Erythroblast (primary cell): ENCODE data around the gene PSME1.

Experiments
- DNase-seq, 2 experiments: peaks; one replicate each; lab custom pipeline; 2025; lab: John Stamatoyannopoulos, UW
- GATA1 ChIP-seq: IDR thresholded peaks from 2 replicates; pipeline ENCODE4 v1.6.1; 2011; ENCODE audit warnings: low read depth, mild to moderate bottlenecking, control low read depth, low read length, moderate library complexity
- POLR2A ChIP-seq: IDR thresholded peaks from 2 replicates; pipeline ENCODE4 v1.6.1; 2011; ENCODE audit warnings: mild to moderate bottlenecking, low read length

The PSME1 gene

GRCh38 chr14:24129410-24129998 is 6.5 kb upstream of the PSME1 start:
- DNase-seq = no peak

GRCh38 chr14:24130380-24130716 is 5.6 kb upstream of the PSME1 start, which contains the start of gene FITM1:
Gene FITM1, plus strand, starts transcription at chr14:24130659. Its CDS starts 905 bp downstream, at chr14:24131564.
- TF ChIP-seq POLR2A (no peak), GATA1 (no peak)
- no peak for DNase-seq

More at GRCh38 chr14:24129410-24129998, 6.5 kb upstream of the PSME1 start:
- no peak for TF ChIP-seq GATA1
- TF ChIP-seq POLR2A = no peak

GRCh38 chr14:24130717-24131548 is 5.1 kb upstream of the PSME1 start:
- no peak for DNase-seq
- TF ChIP-seq GATA1 (no peak), POLR2A (no peak)

GRCh38 chr14:24131549-24131966 is 4.4 kb upstream of the PSME1 start:
- TF ChIP-seq GATA1 (no peak), POLR2A (no peak)
- no peak for DNase-seq

GRCh38 chr14:24132061-24132685 is 3.8 kb upstream of the PSME1 start:
- no peak for TF ChIP-seq GATA1
- TF ChIP-seq POLR2A = no peak

GRCh38 chr14:24132976-24133375 is 3.0 kb upstream of the PSME1 start:
- no peak for DNase-seq
- TF ChIP-seq GATA1 = no peak
- TF ChIP-seq POLR2A = no peak

More at GRCh38 chr14:24132061-24132685, 3.8 kb upstream of the PSME1 start:
- no peak for DNase-seq

- no peak for DNase-seq
- TF ChIP-seq POLR2A (no peak), GATA1 (no peak)
Observed at GRCh38 chr14:24133735-24134134, 2.3 kb upstream of the PSME1 start.

GRCh38 chr14:24135584-24135833 is 485 bp upstream of the PSME1 start:
- TF ChIP-seq GATA1 = no peak
- TF ChIP-seq POLR2A = no peak
- no peak for DNase-seq

- TF ChIP-seq GATA1 (no peak), POLR2A (no peak)
- DNase-seq = no peak
Observed at GRCh38 chr14:24136684-24137528, 912 bp downstream of the PSME1 start.

GRCh38 chr14:24137529-24138395 is 1.8 kb downstream of the PSME1 start:
- TF ChIP-seq GATA1 (no peak), POLR2A (no peak)
- no peak for DNase-seq

- no peak for DNase-seq
Observed at GRCh38 chr14:24138396-24139271, 2.6 kb downstream of the PSME1 start.

More at GRCh38 chr14:24138396-24139271, 2.6 kb downstream of the PSME1 start:
- no peak for TF ChIP-seq GATA1
- no peak for TF ChIP-seq POLR2A
